GM23338 (cell line): ENCODE data around the gene ERF. TPM values are rescaled to one million over a fixed set of nuclear protein-coding genes. Genes with fewer than 3 reads are reported as not detected.

ENCODE experiments used
- ATAC-seq: fragments of 200-7000 bp; cut with Tn5 transposase; 3 replicates; pipeline ENCODE4 v1.9.1; 2020
- DNase-seq: peaks from one replicate; pipeline ENCODE4 v3.0.0-alpha.2; 2015; ENCODE audit warnings: low spot score
- H2AFZ ChIP-seq: fragments of 200-600 bp; sonication (generic); 2 replicates; pipeline ENCODE4 v1.8.0; 2016; ENCODE audit warnings: antibody characterized with exemption, mild to moderate bottlenecking, moderate library complexity
- H3F3A ChIP-seq: fragments of 200-600 bp; sonication (generic); replicated peaks from 2 replicates; pipeline ENCODE4 v1.8.0; 2017; ENCODE audit warnings: antibody characterized with exemption, mixed run types, low read depth
- H3K27ac ChIP-seq: fragments of 200-600 bp; sonication (generic); 2 replicates; pipeline ENCODE4 v1.6.1; 2016; ENCODE audit warnings: low read depth
- H3K27me3 ChIP-seq: fragments of 200-600 bp; sonication (generic); 2 replicates; pipeline ENCODE4 v1.8.0; 2016; ENCODE audit warnings: mild to moderate bottlenecking, mixed run types, moderate library complexity; ENCODE audit not compliant: insufficient read depth
- H3K36me3 ChIP-seq: fragments of 200-600 bp; sonication (generic); 2 replicates; pipeline ENCODE4 v1.8.0; 2016; ENCODE audit warnings: mild to moderate bottlenecking; ENCODE audit not compliant: insufficient read depth
- H3K4me1 ChIP-seq: fragments of 200-600 bp; sonication (generic); 2 replicates; pipeline ENCODE4 v1.8.0; 2016; ENCODE audit warnings: mild to moderate bottlenecking, moderate library complexity; ENCODE audit not compliant: insufficient read depth
- H3K4me2 ChIP-seq: fragments of 200-600 bp; sonication (generic); 2 replicates; pipeline ENCODE4 v1.7.1; 2017; ENCODE audit warnings: mixed run types
- H3K4me3 ChIP-seq: fragments of 200-600 bp; sonication (generic); 2 replicates; pipeline ENCODE4 v1.6.1; 2016; ENCODE audit warnings: mixed run types
- H3K79me2 ChIP-seq: fragments of 200-600 bp; sonication (generic); replicated peaks from 2 replicates; pipeline ENCODE4 v1.8.0; 2017; ENCODE audit warnings: mild to moderate bottlenecking; ENCODE audit not compliant: insufficient read depth
- H3K9me2 ChIP-seq: fragments of 200-600 bp; sonication (generic); 2 replicates; pipeline ENCODE4 v1.8.0; 2017; ENCODE audit not compliant: insufficient read depth
- H4K20me1 ChIP-seq: fragments of 200-600 bp; sonication (generic); replicated peaks from 2 replicates; pipeline ENCODE4 v1.8.0; 2017; ENCODE audit warnings: mild to moderate bottlenecking; ENCODE audit not compliant: insufficient read depth
- H3K27ac Mint-ChIP-seq: 2 replicates; pipeline ENCODE4 v1.8.0; 2020; ENCODE audit warnings: inconsistent platforms, mild to moderate bottlenecking, moderate library complexity, mixed read lengths
- H3K27me3 Mint-ChIP-seq: 3 replicates; pipeline ENCODE4 v1.8.0; 2022; ENCODE audit warnings: low read depth, mild to moderate bottlenecking, moderate library complexity, mixed read lengths, inconsistent platforms; ENCODE audit not compliant: insufficient read depth, poor library complexity
- H3K36me3 Mint-ChIP-seq: 3 replicates; pipeline ENCODE4 v1.8.0; 2021; ENCODE audit warnings: low read depth, mild to moderate bottlenecking, inconsistent platforms, moderate library complexity, mixed read lengths
- H3K4me1 Mint-ChIP-seq: 3 replicates; pipeline ENCODE4 v1.8.0; 2020; ENCODE audit warnings: mild to moderate bottlenecking, inconsistent platforms, mixed read lengths
- H3K4me3 Mint-ChIP-seq: 3 replicates; pipeline ENCODE4 v1.8.0; 2021; ENCODE audit warnings: moderate library complexity, mild to moderate bottlenecking, inconsistent platforms, mixed read lengths
- H3K9me3 Mint-ChIP-seq: 3 replicates; pipeline ENCODE4 v1.8.0; 2020; ENCODE audit warnings: moderate library complexity, mild to moderate bottlenecking, inconsistent platforms, mixed read lengths
- CREB1 ChIP-seq: fragments of 250-450 bp; sonication (Bioruptor Pico); IDR thresholded peaks from 2 replicates; pipeline ENCODE4 v1.5.0; 2020; ENCODE audit warnings: low read depth, mild to moderate bottlenecking, moderate library complexity
- EZH2 ChIP-seq: fragments of 200-600 bp; sonication (generic); IDR thresholded peaks from one replicate; pipeline ENCODE4 v1.8.0; 2017; ENCODE audit warnings: antibody characterized with exemption, mild to moderate bottlenecking, low read depth; ENCODE audit not compliant: unreplicated experiment
- EZH2phosphoT487 ChIP-seq: fragments of 200-600 bp; sonication (generic); IDR thresholded peaks from one replicate; pipeline ENCODE4 v1.8.1; 2018; ENCODE audit warnings: antibody characterized with exemption; ENCODE audit not compliant: unreplicated experiment
- POLR2AphosphoS5 ChIP-seq: IDR thresholded peaks from 2 replicates; pipeline ENCODE4 v1.6.1; 2016; ENCODE audit warnings: antibody characterized with exemption, low read depth
- STAT1 ChIP-seq: IDR thresholded peaks from one replicate; pipeline ENCODE4 v1.6.1; 2016; ENCODE audit warnings: antibody characterized with exemption; ENCODE audit not compliant: unreplicated experiment
- ZNF114 ChIP-seq: fragments of 250-450 bp; sonication (Bioruptor Pico); IDR thresholded peaks from 2 replicates; pipeline ENCODE4 v1.5.0; 2020; ENCODE audit warnings: mild to moderate bottlenecking, moderate library complexity
- polyA plus RNA-seq: library from polyadenylated mRNA; unstranded; fragments of >200 nt; fragmentation: Nextera tagmentation; extraction: Ambion mirVana; gene quantifications from 2 replicates; pipeline ENCODE4 v1.2.1, GENCODE V29; 2016
- total RNA-seq: library from RNA; depleted of rRNA; stranded (reverse); fragments of >200 nt; shearing (Covaris generic); gene quantifications from 2 replicates; pipeline ENCODE4 v1.2.3, GENCODE V29; 2014

The ERF gene
- total and polyA plus RNA-seq, 2 experiments from 2014 or later: 29.4 to 49.4 TPM

GRCh38 chr19:42284591-42285341, 29.8 kb upstream of the ERF start:
- Histone ChIP-seq H3K4me2 (peak overlapping the region; percentile 98), H3K9me2 (no peaks in the 10 kb centered on the region), H3F3A (peaks cover 19% of the 10 kb centered on the region), H3K4me1 (peaks cover 27% of the 10 kb centered on the region), H4K20me1 (peaks cover 2% of the 10 kb centered on the region; the same call in 1 of the 2 replicates), H3K4me3 (peak overlapping the region; percentile 87), H3K27me3 (no peaks in the 10 kb centered on the region), H2AFZ (no peak overlapping the region), H3K27ac (no peak overlapping the region), H3K79me2 (peaks cover 20% of the 10 kb centered on the region), H3K36me3 (0 out of 2 replicates have a peak, but pooled peaks cover 4% of the 10 kb centered on the region)
- peaks cover 27% of the 10 kb centered on the region for H3K4me1 Mint-ChIP-seq
- TF ChIP-seq EZH2 (no peak), EZH2phosphoT487 (no peak)
- no peak overlapping the region; the same call in 1 of the 2 replicates for H3K27ac Mint-ChIP-seq
- ATAC-seq (peak; percentile 1; the same call in 2 of the 3 replicates), DNase-seq (peak; percentile 39)
- H3K36me3 Mint-ChIP-seq: peaks cover 12% of the 10 kb centered on the region; the same call in 2 of the 3 replicates
- H3K4me3 Mint-ChIP-seq: peak overlapping the region; percentile 86
- peaks cover 21% of the 10 kb centered on the region for H3K27me3 Mint-ChIP-seq
- no peaks in the 10 kb centered on the region for H3K9me3 Mint-ChIP-seq

GRCh38 chr19:42284066-42284501, 29.2 kb upstream of the ERF start:
- H3K27ac ChIP-seq: no peak overlapping the region
- peak; percentile 54 for DNase-seq
- no peaks in the 10 kb centered on the region for H3K9me3 Mint-ChIP-seq
- ATAC-seq: no peak
- no peak overlapping the region for H3K4me2 ChIP-seq
- peaks cover 20% of the 10 kb centered on the region for H3K79me2 ChIP-seq
- no peaks in the 10 kb centered on the region; the same call in 1 of the 2 replicates for H4K20me1 ChIP-seq
- H3K9me2 ChIP-seq: no peaks in the 10 kb centered on the region
- no peak overlapping the region for H3K27ac Mint-ChIP-seq
- H3K4me3 ChIP-seq: peak overlapping the region; percentile 43; the same call in 1 of the 2 replicates
- no peaks in the 10 kb centered on the region for H3K27me3 ChIP-seq
- peaks cover 32% of the 10 kb centered on the region for H3K4me1 ChIP-seq
- peaks cover 23% of the 10 kb centered on the region for H3K27me3 Mint-ChIP-seq
- no peak overlapping the region for H2AFZ ChIP-seq
- TF ChIP-seq POLR2AphosphoS5 (0 out of 2 replicates have a peak, but pooled peaks have one; percentile 11), STAT1 (no peak)
- H3K36me3 ChIP-seq: 0 out of 2 replicates have a peak, but pooled peaks cover 4% of the 10 kb centered on the region
- peaks cover 23% of the 10 kb centered on the region for H3F3A ChIP-seq
- H3K4me1 Mint-ChIP-seq: peaks cover 34% of the 10 kb centered on the region
- no peak overlapping the region for H3K4me3 Mint-ChIP-seq
- peaks cover 10% of the 10 kb centered on the region for H3K36me3 Mint-ChIP-seq

GRCh38 chr19:42283188-42284065, 28.5 kb upstream of the ERF start:
- Mint-ChIP-seq H3K27ac (no peak overlapping the region), H3K4me3 (no peak overlapping the region), H3K9me3 (no peaks in the 10 kb centered on the region), H3K4me1 (peaks cover 39% of the 10 kb centered on the region), H3K27me3 (peaks cover 25% of the 10 kb centered on the region), H3K36me3 (peaks cover 8% of the 10 kb centered on the region)
- H3K27ac ChIP-seq: no peak overlapping the region
- H3K36me3 ChIP-seq: 0 out of 2 replicates have a peak, but pooled peaks cover 4% of the 10 kb centered on the region
- H3F3A ChIP-seq: peaks cover 23% of the 10 kb centered on the region
- peaks cover 32% of the 10 kb centered on the region for H3K4me1 ChIP-seq
- H3K4me3 ChIP-seq: peak overlapping the region; percentile 61
- no peaks in the 10 kb centered on the region for H3K9me2 ChIP-seq
- no peaks in the 10 kb centered on the region for H3K27me3 ChIP-seq
- DNase-seq: peak; percentile 98
- no peaks in the 10 kb centered on the region; the same call in 1 of the 2 replicates for H4K20me1 ChIP-seq
- no peak overlapping the region for H2AFZ ChIP-seq
- ATAC-seq: peak; percentile 30
- peak overlapping the region; percentile 82 for H3K4me2 ChIP-seq
- H3K79me2 ChIP-seq: peaks cover 20% of the 10 kb centered on the region
- TF ChIP-seq CREB1: peak; percentile 51
- peak; percentile 61 for TF ChIP-seq POLR2AphosphoS5
- no peak for TF ChIP-seq ZNF114 (CRISPR knock-in tag)
